Measurements from ENCODE around the gene MMP1. TPM values are rescaled to one million over a fixed set of nuclear protein-coding genes. Genes with fewer than 3 reads are reported as not detected.

Gene MMP1
- polyA plus RNA-seq, 1 of the 3 experiments (the other 2 are of a cell fraction), result 5.9 TPM

GRCh38 chr11:102846292-102846691, 48.3 kb upstream of the MMP1 start (continued):
- no peak for TF ChIP-seq MAX (IDR thresholded peaks at IDR 0.05; ENCODE audit: low read depth)
- TF ChIP-seq RAD21 (IDR thresholded peaks at IDR 0.05; ENCODE audit: low read length), result no peak
- TF ChIP-seq PBX3 (IDR thresholded peaks at IDR 0.05), result peak; percentile 88
- no peak for TF ChIP-seq POLR2AphosphoS5 (IDR thresholded peaks at IDR 0.05; ENCODE audit: low read depth, low read length)
- TF ChIP-seq NRF1 (IDR thresholded peaks at IDR 0.05; ENCODE audit: low read depth, low read length), result no peak
- no peak for TF ChIP-seq ZBTB33 (IDR thresholded peaks at IDR 0.05; ENCODE audit: borderline replicate concordance, low read depth)
- no peak for TF ChIP-seq FOXM1 (IDR thresholded peaks at IDR 0.05; ENCODE audit: low read depth)
- no peak for TF ChIP-seq EP300 (IDR thresholded peaks at IDR 0.05; ENCODE audit: borderline replicate concordance in 1 of 2, low read depth in 1 of 2, low read length in 1 of 2)
- peak; percentile 54 for TF ChIP-seq TCF12 (IDR thresholded peaks at IDR 0.05)
- TF ChIP-seq CTCF (IDR thresholded peaks at IDR 0.05), result no peak
- TF ChIP-seq USF1 (IDR thresholded peaks at IDR 0.05; ENCODE audit: borderline replicate concordance, low read depth), result no peak
- no peak for TF ChIP-seq FOXJ3 (CRISPR knock-in tag; IDR thresholded peaks at IDR 0.05)
- TF ChIP-seq ELF1 (IDR thresholded peaks at IDR 0.05), result no peak
- peak; percentile 35; the same call in 1 of the 2 replicates for TF ChIP-seq FOSL2 (IDR thresholded peaks at IDR 0.05; ENCODE audit: borderline replicate concordance, low read depth)

- Histone ChIP-seq H3K9me2 (no peaks in the 10 kb centered on the region), H3K4me3 (ENCODE audit: low read depth in 2 of 2, low read length in 1 of 2) (no peak within 1 kb of the TSS; a peak in 1 of 4 replicates), H2AFZ (ENCODE audit: low read depth) (no peak within 1 kb of the TSS; the same call in 1 of the 2 replicates), H3K4me2 (peak within 1 kb of the TSS; percentile 54; the same call in 1 of the 2 replicates), H3K9ac (no peak within 1 kb of the TSS), H3K79me2 (ENCODE audit: insufficient read depth) (no peaks in the 10 kb centered on the region), H3K4me1 (ENCODE audit: control insufficient read depth in 1 of 2, insufficient read depth in 2 of 2, low read depth in 1 of 2, low read length in 1 of 2) (peaks cover 0 to 20% of the 10 kb centered on the region in 2 experiments; a peak in 1 of 4 replicates), H4K20me1 (ENCODE audit: insufficient read depth) (no peaks in the 10 kb centered on the region), H3K27ac (ENCODE audit: low read depth in 2 of 2, low read length in 1 of 2) (peak within 1 kb of the TSS in 1 of 2 experiments; percentile 30; a peak in 2 of 4 replicates), H3K9me3 (no peaks in the 10 kb centered on the region), H3F3A (replicated peaks; ENCODE audit: insufficient read depth) (peaks cover 8% of the 10 kb centered on the region), H3K27me3 (ENCODE audit: insufficient read depth) (no peaks in the 10 kb centered on the region), H3K36me3 (replicated peaks in 1 of 2; ENCODE audit: control insufficient read depth in 1 of 2, insufficient read depth in 2 of 2, low read length in 1 of 2) (no peaks in the 10 kb centered on the region)
- no peak for DNase-seq
- POLR2A ChIA-PET, result no interaction called here
- TF ChIP-seq EP300 (IDR thresholded peaks at IDR 0.05; ENCODE audit: borderline replicate concordance in 1 of 2, low read depth in 1 of 2, low read length in 1 of 2), result 0 out of 4 replicates have a peak, but pooled peaks of 1 of the 2 experiments have one; percentile 30
- TF ChIP-seq SMC3 (IDR thresholded peaks at IDR 0.05; ENCODE audit: low read depth, low read length), result no peak
- no peak for TF ChIP-seq RCOR1 (IDR thresholded peaks at IDR 0.05; ENCODE audit: low read length)
- no peak for TF ChIP-seq MEF2A (IDR thresholded peaks at IDR 0.05; ENCODE audit: borderline replicate concordance, low read depth)
- no peak for TF ChIP-seq EZH2phosphoT487 (IDR thresholded peaks at IDR 0.05; ENCODE audit: borderline replicate concordance, low read depth)
- peak; percentile 26; the same call in 1 of the 2 replicates for TF ChIP-seq PBX3 (IDR thresholded peaks at IDR 0.05)
- no peak for TF ChIP-seq GATA2 (CRISPR knock-in tag; IDR thresholded peaks at IDR 0.05)
- 8% methylated on average over 4 of the region's 4 CpGs for WGBS (ENCODE audit: low lambda C conversion rate)
- CTCF ChIA-PET, result no interaction called here
Observed at GRCh38 chr11:102843489-102843888, 45.5 kb upstream of the MMP1 start, which contains the start of gene MMP3. Gene MMP3, minus strand, starts transcription at chr11:102843609. Its CDS starts 63 bp downstream, at chr11:102843546.
